Esophagus muscularis mucosa (tissue), 4 donors: ENCODE results near the gene ADAM19.

ENCODE experiments used
- EP300 ChIP-seq: sonication (generic); formaldehyde crosslinking; IDR thresholded peaks from one replicate; pipeline ENCODE4 v1.6.1; 2017; ENCODE audit warnings: antibody characterized with exemption
- POLR2A ChIP-seq: fragments of 450-650 bp; IDR thresholded peaks from one replicate; pipeline ENCODE4 v1.6.1; 2017; ENCODE audit warnings: antibody characterized with exemption, moderate library complexity, mild to moderate bottlenecking, low read depth
- POLR2AphosphoS5 ChIP-seq, 2 donors: sonication (generic); formaldehyde crosslinking; IDR thresholded peaks; one replicate each; pipeline ENCODE4 v1.6.1; 2017; ENCODE audit warnings: antibody characterized with exemption in 2 of 2
- TF ChIP-seq, protein P1 (sequence below), 3 experiments: fragments of 200-600 bp in 2 of 3; fragments of 450-650 bp in 1 of 3; sonication (generic) in 2 of 3; IDR thresholded peaks; one replicate each; pipeline ENCODE4 v1.5.1; 2017 to 2019; ENCODE audit warnings: antibody characterized with exemption in 3 of 3, mild to moderate bottlenecking in 2 of 3, moderate library complexity in 1 of 3

- TF ChIP-seq, protein P1, sequence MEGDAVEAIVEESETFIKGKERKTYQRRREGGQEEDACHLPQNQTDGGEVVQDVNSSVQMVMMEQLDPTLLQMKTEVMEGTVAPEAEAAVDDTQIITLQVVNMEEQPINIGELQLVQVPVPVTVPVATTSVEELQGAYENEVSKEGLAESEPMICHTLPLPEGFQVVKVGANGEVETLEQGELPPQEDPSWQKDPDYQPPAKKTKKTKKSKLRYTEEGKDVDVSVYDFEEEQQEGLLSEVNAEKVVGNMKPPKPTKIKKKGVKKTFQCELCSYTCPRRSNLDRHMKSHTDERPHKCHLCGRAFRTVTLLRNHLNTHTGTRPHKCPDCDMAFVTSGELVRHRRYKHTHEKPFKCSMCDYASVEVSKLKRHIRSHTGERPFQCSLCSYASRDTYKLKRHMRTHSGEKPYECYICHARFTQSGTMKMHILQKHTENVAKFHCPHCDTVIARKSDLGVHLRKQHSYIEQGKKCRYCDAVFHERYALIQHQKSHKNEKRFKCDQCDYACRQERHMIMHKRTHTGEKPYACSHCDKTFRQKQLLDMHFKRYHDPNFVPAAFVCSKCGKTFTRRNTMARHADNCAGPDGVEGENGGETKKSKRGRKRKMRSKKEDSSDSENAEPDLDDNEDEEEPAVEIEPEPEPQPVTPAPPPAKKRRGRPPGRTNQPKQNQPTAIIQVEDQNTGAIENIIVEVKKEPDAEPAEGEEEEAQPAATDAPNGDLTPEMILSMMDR (IDR thresholded peaks at IDR 0.05) = peak; percentile 53 to 70 (median 58)
- TF ChIP-seq POLR2AphosphoS5 (IDR thresholded peaks at IDR 0.05) (peak; percentile 10 to 16), POLR2A (no peak), EP300 (no peak)
Measured at GRCh38 chr5:157431544-157432200, 143.9 kb downstream of the ADAM19 start.
